Measurements from ENCODE around the gene UBR2.
A peak's percentile ranks its signal among the peaks of the same experiment; 100 is the strongest.

DNA sequence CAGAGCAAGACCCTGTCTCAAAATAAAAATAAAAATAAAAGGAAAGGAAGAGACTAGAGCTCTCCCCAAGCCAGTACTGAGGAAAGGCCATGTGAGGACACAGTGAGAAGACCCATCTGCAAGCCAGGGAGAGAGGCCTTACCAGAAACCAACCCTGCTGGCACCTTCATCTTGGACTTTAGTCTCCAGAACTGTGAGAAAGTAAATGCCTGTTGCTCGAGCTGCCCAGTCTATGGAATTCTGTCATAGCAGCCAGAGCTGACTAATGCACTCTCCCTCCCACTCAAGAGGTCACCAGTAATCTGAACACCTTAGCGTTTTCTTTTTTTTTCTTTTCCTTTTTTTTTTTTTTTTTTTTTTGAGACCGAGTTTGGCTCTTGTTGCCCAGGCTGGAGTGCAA is 165.9 kb downstream of the UBR2 start:
- TF ChIP-seq, protein P1, sequence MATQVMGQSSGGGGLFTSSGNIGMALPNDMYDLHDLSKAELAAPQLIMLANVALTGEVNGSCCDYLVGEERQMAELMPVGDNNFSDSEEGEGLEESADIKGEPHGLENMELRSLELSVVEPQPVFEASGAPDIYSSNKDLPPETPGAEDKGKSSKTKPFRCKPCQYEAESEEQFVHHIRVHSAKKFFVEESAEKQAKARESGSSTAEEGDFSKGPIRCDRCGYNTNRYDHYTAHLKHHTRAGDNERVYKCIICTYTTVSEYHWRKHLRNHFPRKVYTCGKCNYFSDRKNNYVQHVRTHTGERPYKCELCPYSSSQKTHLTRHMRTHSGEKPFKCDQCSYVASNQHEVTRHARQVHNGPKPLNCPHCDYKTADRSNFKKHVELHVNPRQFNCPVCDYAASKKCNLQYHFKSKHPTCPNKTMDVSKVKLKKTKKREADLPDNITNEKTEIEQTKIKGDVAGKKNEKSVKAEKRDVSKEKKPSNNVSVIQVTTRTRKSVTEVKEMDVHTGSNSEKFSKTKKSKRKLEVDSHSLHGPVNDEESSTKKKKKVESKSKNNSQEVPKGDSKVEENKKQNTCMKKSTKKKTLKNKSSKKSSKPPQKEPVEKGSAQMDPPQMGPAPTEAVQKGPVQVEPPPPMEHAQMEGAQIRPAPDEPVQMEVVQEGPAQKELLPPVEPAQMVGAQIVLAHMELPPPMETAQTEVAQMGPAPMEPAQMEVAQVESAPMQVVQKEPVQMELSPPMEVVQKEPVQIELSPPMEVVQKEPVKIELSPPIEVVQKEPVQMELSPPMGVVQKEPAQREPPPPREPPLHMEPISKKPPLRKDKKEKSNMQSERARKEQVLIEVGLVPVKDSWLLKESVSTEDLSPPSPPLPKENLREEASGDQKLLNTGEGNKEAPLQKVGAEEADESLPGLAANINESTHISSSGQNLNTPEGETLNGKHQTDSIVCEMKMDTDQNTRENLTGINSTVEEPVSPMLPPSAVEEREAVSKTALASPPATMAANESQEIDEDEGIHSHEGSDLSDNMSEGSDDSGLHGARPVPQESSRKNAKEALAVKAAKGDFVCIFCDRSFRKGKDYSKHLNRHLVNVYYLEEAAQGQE (IDR thresholded peaks at IDR 0.05; ENCODE audit: low read depth): no peak
- TF ChIP-seq EP300 (IDR thresholded peaks at IDR 0.05; ENCODE audit: borderline replicate concordance) (no peak), TAF1 (IDR thresholded peaks at IDR 0.05; ENCODE audit: low read depth) (no peak), CREB1 (IDR thresholded peaks at IDR 0.05; ENCODE audit: low read depth) (no peak), ZBTB7A (IDR thresholded peaks at IDR 0.05; ENCODE audit: low read depth) (no peak), FOXM1 (IDR thresholded peaks at IDR 0.05; ENCODE audit: borderline replicate concordance, low read depth) (no peak), YY1 (IDR thresholded peaks at IDR 0.05; ENCODE audit: low read depth) (no peak), EGR1 (IDR thresholded peaks at IDR 0.05) (peak; percentile 25; the same call in 1 of the 2 replicates), RAD21 (IDR thresholded peaks at IDR 0.05; ENCODE audit: low read depth) (no peak), NFIC (IDR thresholded peaks at IDR 0.05) (no peak), TCF12 (IDR thresholded peaks at IDR 0.05; ENCODE audit: low read depth) (no peak), TEAD4 (IDR thresholded peaks at IDR 0.05) (no peak)
- TF ChIP-seq, protein P2, sequence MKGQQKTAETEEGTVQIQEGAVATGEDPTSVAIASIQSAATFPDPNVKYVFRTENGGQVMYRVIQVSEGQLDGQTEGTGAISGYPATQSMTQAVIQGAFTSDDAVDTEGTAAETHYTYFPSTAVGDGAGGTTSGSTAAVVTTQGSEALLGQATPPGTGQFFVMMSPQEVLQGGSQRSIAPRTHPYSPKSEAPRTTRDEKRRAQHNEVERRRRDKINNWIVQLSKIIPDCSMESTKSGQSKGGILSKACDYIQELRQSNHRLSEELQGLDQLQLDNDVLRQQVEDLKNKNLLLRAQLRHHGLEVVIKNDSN (IDR thresholded peaks at IDR 0.05): no peak
- TF ChIP-seq, protein P3, sequence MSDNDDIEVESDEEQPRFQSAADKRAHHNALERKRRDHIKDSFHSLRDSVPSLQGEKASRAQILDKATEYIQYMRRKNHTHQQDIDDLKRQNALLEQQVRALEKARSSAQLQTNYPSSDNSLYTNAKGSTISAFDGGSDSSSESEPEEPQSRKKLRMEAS (IDR thresholded peaks at IDR 0.05): no peak
